Kasumi-1 (cell line): ENCODE results near the gene KAT5.
"Not testable (repeated sequence)": the region's sequence is repeated elsewhere in the genome, so short reads cannot be mapped to it uniquely, and the experiment has no call there.

Experiments used
- DNase-seq, 2 experiments: peaks; one replicate each; lab custom pipeline; 2025; lab: John Stamatoyannopoulos, UW

KAT5 gene

DNA sequence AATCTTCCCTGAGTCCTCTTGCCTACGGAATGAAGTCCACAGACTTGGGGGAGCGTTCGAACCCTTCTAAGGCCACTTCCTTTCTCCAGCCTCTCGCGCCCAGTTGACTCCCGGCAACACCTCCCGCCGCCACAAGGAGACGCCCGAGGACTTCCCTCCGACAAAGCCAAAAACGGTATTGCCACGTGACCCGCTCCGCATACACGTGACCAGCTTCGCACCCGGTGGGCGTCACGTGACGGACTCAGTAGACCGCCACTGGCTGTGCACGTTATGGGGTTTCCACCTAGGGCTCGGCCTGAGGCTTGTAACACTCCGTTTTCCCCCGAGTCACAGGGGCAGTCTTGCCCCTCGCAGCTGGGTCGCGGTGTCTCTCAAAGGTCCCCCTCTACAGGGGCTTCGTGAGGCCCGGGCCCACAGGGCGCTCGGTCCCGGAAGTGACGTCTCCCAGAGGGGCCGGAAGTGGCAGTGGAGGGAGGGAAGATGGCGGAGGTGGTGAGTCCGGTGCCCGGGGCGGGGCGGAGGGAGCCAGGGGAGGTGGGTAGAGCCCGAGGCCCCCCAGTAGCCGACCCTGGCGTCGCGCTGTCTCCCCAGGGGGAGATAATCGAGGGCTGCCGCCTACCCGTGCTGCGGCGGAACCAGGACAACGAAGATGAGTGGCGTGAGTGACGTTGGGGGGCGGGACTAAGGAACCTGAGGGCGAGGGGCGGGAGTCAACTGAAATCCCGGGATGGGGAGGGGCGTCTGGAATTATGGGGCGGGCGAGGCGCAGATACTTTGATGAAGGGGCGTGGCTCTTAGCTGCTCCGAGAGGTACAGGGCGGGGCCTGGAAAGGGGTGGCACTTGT, at the start of gene KAT5:
Gene KAT5, plus strand, starts transcription at position 468 of the 848 bp plus-strand sequence. Its CDS starts 16 bp downstream, at position 484.
- DNase-seq = peak; percentile 98

DNA sequence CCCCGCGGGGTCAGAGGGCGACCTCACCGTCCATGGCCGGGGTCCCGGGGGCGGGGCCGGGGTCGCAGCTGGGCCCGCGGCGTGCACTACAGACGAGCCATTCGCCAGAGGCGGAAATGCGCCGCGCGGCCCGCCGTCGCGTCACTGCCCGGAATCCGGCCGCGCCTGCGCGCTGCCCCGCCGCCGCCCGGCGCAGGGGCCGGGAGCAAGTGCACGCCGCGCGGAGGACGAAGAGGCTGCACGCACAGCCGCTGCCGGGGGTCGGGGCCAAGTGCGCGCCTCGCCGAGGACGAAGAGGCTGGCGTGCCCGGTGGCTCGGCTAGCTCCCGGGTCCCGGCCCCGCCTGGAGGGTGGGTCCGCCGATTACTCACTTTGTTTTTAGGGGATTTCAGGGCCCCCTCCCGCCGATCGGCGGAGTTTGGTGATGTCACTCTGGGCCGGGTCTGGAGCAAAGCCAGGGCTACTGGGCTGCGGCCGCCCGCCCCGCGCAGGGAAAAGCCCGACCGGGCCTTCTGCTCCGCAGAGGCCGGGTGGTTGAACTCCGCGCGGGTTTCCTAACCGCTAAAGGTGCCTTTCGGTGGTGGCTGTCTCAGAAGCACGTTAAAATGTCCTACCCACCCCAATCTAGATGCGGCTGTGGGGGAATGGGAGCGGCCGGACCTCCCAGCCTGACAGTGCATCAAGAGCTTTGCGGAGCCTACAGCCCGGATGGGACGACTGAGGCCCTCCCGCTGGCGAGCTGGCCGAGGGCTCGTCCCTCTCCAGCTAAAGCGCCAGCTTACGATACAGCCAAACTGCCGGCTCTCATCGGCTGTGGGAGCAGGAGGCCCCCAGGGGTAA, 49.0 kb upstream of the KAT5 start, which contains the start of gene RELA:
Gene RELA, minus strand, starts transcription at position 118 of the 840 bp plus-strand sequence. Its CDS starts 84 bp downstream, at position 34.
- peak; percentile 75 to 83 for DNase-seq

DNA sequence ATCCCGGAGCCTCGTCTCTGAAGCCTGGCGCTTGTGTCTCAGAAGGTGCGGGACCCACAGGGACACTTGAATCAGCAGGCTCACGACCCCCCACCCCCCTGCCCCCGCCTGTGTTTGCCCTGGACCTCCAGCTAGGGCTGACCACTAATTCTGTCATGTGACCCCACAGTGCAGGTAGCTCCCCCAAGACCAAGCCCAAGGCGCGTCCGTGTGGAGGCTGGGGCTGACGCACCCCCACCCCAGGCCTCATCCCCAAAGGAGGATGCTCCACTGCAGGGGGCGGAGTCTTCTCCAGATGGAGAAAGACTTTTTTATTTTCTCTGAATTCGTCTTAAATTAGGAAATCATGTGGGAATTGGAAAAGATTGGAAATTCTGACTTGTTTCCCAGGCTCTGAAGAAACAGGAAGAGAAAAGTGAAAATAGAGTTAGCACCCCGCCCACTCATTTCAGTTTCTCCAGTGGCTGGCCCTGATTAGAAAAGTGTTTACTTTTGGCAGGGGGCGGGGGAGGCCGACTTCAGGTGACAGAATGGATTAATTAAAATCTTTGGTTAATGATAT, 48.3 kb upstream of the KAT5 start:
- DNase-seq = peak in 1 of 2 experiments; percentile 39

DNA sequence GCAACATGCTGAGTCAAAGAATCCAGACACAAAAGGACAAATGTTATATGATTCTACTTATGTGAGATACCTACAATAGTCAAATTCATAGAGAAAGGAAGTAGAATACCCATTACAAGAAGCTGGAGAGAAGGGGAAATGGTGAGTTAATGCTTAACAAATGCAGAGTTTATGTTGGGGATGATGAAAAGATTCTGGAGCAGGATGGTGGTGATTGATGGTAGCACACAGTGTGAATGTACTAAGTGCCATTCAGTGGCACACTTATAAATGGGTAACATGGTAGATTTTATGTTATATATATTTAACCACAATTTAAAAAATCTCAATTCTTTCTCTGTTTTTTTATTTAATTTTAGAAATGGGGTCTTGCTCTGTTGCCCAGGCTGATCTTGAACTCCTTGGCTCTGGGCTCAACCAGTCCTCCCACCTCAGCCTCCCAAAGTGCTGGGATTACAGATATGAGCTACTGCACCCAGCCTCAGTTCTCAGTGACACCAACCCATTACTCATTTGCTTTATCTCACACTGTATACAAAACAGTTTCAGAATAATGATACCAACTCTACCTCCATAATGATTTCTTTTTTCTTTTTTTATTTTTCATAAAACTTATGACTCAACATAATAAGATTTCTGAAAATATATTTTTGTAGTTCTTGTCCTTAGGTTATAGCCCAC, 39.7 kb upstream of the KAT5 start:
- no peak for DNase-seq

DNA sequence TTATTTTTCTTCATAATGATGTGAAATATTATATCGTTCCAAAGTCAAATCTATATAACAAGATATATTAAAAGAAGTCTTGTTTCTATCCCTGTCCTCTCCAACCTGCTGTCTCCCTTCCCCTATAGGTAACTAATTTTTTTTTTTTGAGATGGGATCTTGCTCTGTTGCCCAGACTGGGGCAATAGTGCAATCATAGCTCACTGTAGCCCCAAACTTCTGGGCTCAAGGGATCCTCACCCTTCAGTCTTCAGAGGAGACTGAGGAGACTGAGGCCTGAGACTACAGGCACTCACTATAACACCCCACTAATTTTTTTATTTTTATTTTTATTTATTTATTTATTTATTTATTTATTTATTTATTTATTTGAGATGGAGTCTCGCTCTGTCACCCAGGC, 39.1 kb upstream of the KAT5 start:
- DNase-seq = no peak

GRCh38 chr11:65680192-65680743, 31.8 kb upstream of the KAT5 start:
- no peak for DNase-seq

- not testable (repeated sequence) for DNase-seq
Observed at GRCh38 chr11:65683480-65683879, 28.6 kb upstream of the KAT5 start.

DNA sequence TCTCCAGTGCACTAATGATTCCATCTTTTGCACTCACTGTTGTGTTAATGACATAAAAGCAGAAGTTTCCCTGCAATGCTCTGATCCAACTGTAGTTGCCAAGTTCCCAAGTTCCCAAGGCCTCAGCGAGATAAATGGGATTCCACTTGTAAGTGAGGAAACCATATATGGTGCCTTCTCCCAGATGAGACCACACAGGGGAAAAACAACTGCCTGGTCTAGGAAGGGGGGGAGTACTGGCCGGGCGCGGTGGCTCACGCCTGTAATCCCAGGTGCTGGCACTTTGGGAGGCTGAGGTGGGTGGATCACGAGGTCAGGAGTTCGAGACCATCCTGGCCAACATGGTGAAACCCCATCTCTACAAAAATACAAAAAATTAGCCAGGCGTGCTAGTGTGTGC, 26.1 kb upstream of the KAT5 start:
- no peak for DNase-seq

- DNase-seq = not testable (repeated sequence)
Observed at GRCh38 chr11:65691847-65692246, 20.2 kb upstream of the KAT5 start.

DNA sequence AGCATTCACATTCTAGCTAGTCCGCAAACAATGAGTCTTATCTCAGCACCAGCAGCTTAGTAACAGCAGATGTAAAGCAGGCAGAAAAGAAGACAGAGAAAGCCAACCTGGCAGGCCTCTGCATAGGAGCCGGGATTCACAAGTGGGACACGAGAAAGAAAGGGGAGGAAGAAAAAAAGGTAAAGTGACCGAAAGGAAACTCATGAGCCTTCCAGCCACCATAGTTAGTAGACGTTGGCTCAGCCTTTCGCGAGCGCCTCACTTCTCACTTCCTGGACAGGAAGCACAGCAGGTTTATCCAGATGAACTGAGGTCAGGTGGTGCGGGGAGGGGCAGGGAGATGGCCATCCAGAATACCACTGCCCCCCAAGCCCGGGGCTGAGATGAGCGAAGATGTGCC, 19.7 kb upstream of the KAT5 start:
- no peak for DNase-seq

GRCh38 chr11:65695459-65696241, 16.4 kb upstream of the KAT5 start:
- DNase-seq = no peak

DNA sequence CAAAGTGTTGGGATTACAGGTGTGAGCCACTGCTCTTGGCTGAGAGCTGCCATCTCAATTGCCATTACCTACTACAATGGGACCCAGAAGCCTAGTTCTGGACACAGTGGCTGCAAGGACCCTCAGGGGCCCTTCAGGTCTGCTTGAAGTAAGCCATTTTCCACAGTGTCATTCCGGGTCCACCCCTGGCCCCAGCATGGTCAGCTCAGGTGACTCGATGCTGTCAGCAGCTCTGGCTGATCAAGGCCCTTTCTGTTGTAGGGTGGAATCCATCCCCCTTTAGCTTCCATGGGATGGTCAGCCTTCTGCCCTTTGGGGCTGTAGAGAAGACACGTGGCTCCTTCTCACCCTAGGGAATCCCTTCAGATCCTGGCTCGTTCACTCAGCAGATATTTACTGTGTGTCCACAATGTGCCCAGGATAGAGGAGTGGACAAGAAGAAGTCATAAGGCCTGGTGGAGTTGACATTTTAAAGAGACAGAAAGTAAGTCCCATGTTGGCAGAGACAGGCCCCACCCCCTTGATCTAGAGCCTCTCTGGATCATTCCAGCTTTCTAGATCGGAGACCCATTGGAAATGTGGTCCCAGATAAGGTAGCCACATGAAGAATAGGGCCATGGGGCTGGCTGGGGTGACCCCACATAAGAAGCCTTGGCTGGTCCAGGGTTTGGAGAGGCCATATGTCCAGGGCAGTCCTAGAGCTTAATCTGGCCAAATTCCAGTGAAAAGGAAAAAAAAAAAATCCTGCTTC, 15.1 kb upstream of the KAT5 start:
- DNase-seq = no peak

DNA sequence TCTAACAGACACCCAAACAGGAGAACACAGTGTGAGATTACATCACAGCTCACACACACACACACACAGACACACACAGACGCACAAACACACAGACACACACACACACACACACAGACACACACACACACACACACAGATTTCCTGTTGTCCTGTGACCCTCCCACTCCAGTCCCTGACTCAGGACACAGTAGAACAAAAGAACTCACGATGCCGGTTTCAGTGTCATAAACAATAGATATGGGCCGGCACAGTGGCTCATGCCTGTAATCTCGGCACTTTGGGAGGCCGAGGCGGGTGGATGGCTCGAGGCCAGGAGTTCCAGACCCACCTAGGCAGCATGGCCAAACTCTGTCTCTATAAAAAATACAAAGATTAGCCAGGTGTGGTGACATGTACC, 13.8 kb upstream of the KAT5 start:
- DNase-seq = no peak

- DNase-seq = no peak
Observed at GRCh38 chr11:65699306-65699705, 12.7 kb upstream of the KAT5 start.

- no peak for DNase-seq
Observed at GRCh38 chr11:65700399-65700798, 11.7 kb upstream of the KAT5 start.

DNA sequence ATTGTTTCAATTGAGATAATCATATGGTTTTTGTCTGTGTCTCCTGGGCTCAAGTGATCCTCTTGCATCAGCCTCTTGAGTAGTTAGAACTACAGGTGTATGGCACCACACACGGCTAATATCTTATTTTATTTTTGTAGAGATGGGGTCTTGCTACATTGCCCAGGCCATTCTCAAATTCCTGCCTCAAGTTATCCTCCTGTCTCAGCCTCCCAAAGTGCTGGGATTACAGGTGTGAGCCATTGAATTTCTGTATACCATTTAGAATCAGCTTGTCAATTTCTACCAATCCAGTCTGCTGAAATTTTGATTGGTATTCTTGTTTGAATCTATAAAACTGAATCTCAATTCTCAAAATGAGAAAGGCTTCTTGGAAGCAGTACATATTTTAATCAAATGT, 10.4 kb upstream of the KAT5 start:
- DNase-seq = no peak

DNA sequence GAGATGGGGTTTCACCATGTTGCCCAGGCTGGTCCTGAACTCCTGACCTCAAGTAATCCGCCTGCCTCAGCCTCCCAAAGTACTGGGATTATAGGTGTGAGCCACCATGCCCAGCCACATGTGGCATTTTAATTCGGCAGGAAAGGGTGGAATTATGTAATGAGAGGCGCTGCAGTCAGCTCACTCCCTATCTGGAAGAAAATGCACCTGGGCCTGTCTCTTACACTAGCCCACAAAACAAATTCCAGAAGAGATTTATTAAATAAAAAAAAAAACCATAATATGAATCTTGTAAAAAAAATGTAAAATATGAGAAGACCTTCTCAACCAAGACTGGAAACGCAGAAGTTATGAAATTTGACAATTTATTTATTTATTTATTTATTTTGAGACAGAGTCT, 8.2 kb upstream of the KAT5 start:
- no peak for DNase-seq

GRCh38 chr11:65706303-65706763, 5.7 kb upstream of the KAT5 start:
- DNase-seq = peak; percentile 15 to 45

DNA sequence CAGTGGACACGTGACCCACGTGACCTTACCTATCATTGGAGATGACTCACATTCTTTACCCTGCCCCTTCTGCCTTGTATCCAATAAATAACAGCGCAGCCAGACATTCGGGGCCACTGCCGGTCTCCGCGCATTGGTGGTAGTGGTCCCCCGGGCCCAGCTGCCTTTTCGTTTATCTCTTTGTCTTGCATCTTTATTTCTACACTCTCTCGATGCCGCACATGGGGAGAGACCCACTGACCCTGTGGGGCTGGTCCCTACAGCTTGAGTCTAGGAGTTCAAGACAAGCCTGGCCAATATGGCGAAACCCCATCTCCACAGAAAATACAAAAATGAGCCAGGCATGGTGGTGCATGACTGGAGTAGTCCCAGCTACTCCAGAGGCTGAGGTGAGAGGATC, 5.0 kb upstream of the KAT5 start:
- not testable (repeated sequence) for DNase-seq

DNA sequence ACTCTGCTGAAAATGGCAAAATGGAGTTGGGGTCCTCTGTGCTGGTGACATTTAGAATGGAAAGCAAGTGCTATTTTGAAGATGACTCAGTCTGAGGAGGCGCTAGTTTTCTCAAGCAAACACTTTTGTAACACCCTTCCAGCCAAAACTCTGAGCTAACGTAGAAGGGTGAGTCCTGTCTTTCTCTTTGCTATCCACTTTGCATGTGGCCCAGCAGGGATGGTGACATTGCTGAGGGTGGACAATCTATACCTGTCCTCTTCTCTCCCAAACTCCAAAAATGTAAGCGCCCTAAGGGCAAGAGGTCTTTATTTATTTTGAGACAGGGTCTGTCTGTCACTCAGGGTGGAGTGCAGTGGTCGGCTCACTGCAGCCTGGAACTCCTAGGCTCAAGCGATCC, 3.6 kb upstream of the KAT5 start:
- no peak for DNase-seq
